Endothelial cell of hepatic sinusoid (primary cell): ENCODE results near the gene FAN1.

Experiments used
- in situ Hi-C: cut with HindIII; loops from 2 replicates; pipeline ENCODE4 v1.10.0; 2017; ENCODE audit warnings: low sequenced_read_pairs

FAN1 gene

GRCh38 chr15:30954674-30955073 lies 51.0 kb downstream of the FAN1 start:
- in situ Hi-C loops: no loop called here

- in situ Hi-C loops: no loop called here
These were observed 52.8 kb downstream of the FAN1 start for GRCh38 chr15:30956216-30957124.

GRCh38 chr15:30958219-30958618 lies 54.5 kb downstream of the FAN1 start:
- in situ Hi-C loops: no loop called here

- in situ Hi-C loops: no loop called here
These were observed 58.4 kb downstream of the FAN1 start for GRCh38 chr15:30962079-30962478.

GRCh38 chr15:30962659-30963058 lies 58.9 kb downstream of the FAN1 start:
- in situ Hi-C loops: no loop called here

GRCh38 chr15:30963681-30964080 lies 60.0 kb downstream of the FAN1 start:
- in situ Hi-C loops: no loop called here

- in situ Hi-C loops: no loop called here
These were observed 66.0 kb downstream of the FAN1 start for GRCh38 chr15:30969724-30970123.

GRCh38 chr15:30973379-30973778 lies 69.7 kb downstream of the FAN1 start:
- in situ Hi-C loops: no loop called here

- in situ Hi-C loops: no loop called here
These were observed 70.4 kb downstream of the FAN1 start for GRCh38 chr15:30974112-30974511.

- in situ Hi-C loops: no loop called here
These were observed 74.6 kb downstream of the FAN1 start for GRCh38 chr15:30978328-30978727.

GRCh38 chr15:30979457-30979856 lies 75.7 kb downstream of the FAN1 start:
- in situ Hi-C loops: no loop called here

GRCh38 chr15:30984118-30984517 lies 80.4 kb downstream of the FAN1 start:
- in situ Hi-C loops: no loop called here

GRCh38 chr15:30984542-30984941 lies 80.8 kb downstream of the FAN1 start:
- in situ Hi-C loops: no loop called here

- in situ Hi-C loops: no loop called here
These were observed 81.4 kb downstream of the FAN1 start for GRCh38 chr15:30985081-30985531.

GRCh38 chr15:30990036-30990435 lies 86.3 kb downstream of the FAN1 start:
- in situ Hi-C loops: no loop called here

- in situ Hi-C loops: no loop called here
These were observed 86.9 kb downstream of the FAN1 start for GRCh38 chr15:30990446-30991254.

- in situ Hi-C loops: no loop called here
These were observed 87.8 kb downstream of the FAN1 start, which contains the start of gene MTMR10 for GRCh38 chr15:30991255-30992235. TSS of gene MTMR10 (minus strand) at chr15:30991628. CDS start at chr15:30991506, 122 bp downstream.

- in situ Hi-C loops: no loop called here
These were observed 88.6 kb downstream of the FAN1 start for GRCh38 chr15:30992249-30992864.
